OCI-LY1 (cell line): ENCODE data around the gene KRTAP10-6.

ENCODE experiments used
- H2AFZ ChIP-seq: fragments of 200-600 bp; sonication (generic), shearing (Covaris generic); 2 replicates; pipeline ENCODE4 v1.6.0; 2014; ENCODE audit warnings: antibody characterized with exemption, mild to moderate bottlenecking, low read length
- H3F3A ChIP-seq: fragments of 200-600 bp; sonication (generic), shearing (Covaris generic); 2 replicates; pipeline ENCODE4 v1.6.0; 2014; ENCODE audit warnings: mild to moderate bottlenecking, antibody characterized with exemption, low read length, moderate library complexity; ENCODE audit not compliant: insufficient read depth
- H3K27ac ChIP-seq: fragments of 200-600 bp; sonication (generic); 2 replicates; pipeline ENCODE4 v1.5.1; 2014; ENCODE audit warnings: low read length, mixed run types, mild to moderate bottlenecking, low read depth; ENCODE audit not compliant: poor library complexity, severe bottlenecking
- H3K27me3 ChIP-seq: fragments of 200-600 bp; sonication (generic); 2 replicates; pipeline ENCODE4 v1.6.0; 2014; ENCODE audit warnings: antibody characterized with exemption, mild to moderate bottlenecking, low read length, moderate library complexity; ENCODE audit not compliant: insufficient read depth
- H3K36me3 ChIP-seq: fragments of 200-600 bp; sonication (generic); 2 replicates; pipeline ENCODE4 v1.6.1; 2014; ENCODE audit warnings: mild to moderate bottlenecking, antibody characterized with exemption, low read length, moderate library complexity, mixed read lengths; ENCODE audit not compliant: insufficient read depth
- H3K4me1 ChIP-seq: fragments of 200-600 bp; sonication (generic); 2 replicates; pipeline ENCODE4 v1.5.1; 2014; ENCODE audit warnings: mild to moderate bottlenecking, low read length, moderate library complexity; ENCODE audit not compliant: insufficient read depth, severe bottlenecking
- H3K4me2 ChIP-seq: fragments of 200-600 bp; sonication (generic), shearing (Covaris generic); 2 replicates; pipeline ENCODE4 v1.6.1; 2014; ENCODE audit warnings: low read length
- H3K4me3 ChIP-seq: fragments of 200-600 bp; sonication (generic); 2 replicates; pipeline ENCODE4 v1.5.1; 2014; ENCODE audit warnings: low read length, low read depth, mild to moderate bottlenecking, mixed read lengths; ENCODE audit not compliant: poor library complexity, severe bottlenecking
- H3K79me2 ChIP-seq: fragments of 200-600 bp; shearing (Covaris generic); 2 replicates; pipeline ENCODE4 v1.6.1; 2016; ENCODE audit warnings: mixed run types, low read length, mixed read lengths; ENCODE audit not compliant: insufficient read depth
- H3K9ac ChIP-seq: fragments of 200-600 bp; sonication (generic), shearing (Covaris generic); 2 replicates; pipeline ENCODE4 v1.6.1; 2014; ENCODE audit warnings: mild to moderate bottlenecking, low read length, mixed read lengths
- H3K9me2 ChIP-seq: fragments of 200-600 bp; sonication (generic), shearing (Covaris generic); 2 replicates; pipeline ENCODE4 v1.6.1; 2014; ENCODE audit warnings: low read depth, mild to moderate bottlenecking, low read length, mixed read lengths
- H3K9me3 ChIP-seq: fragments of 200-600 bp; shearing (Covaris generic); 2 replicates; pipeline ENCODE4 v1.6.1; 2014; ENCODE audit warnings: low read length, mixed read lengths
- H4K20me1 ChIP-seq: fragments of 200-600 bp; sonication (generic), shearing (Covaris generic); 2 replicates; pipeline ENCODE4 v1.6.0; 2016; ENCODE audit warnings: mild to moderate bottlenecking, low read length; ENCODE audit not compliant: insufficient read depth
- EZH2 ChIP-seq: fragments of 200-600 bp; sonication (generic), shearing (Covaris generic); IDR thresholded peaks from 2 replicates; pipeline ENCODE4 v1.8.0; 2017; ENCODE audit warnings: borderline replicate concordance, mixed run types, mild to moderate bottlenecking, antibody characterized with exemption, low read length, moderate library complexity, mixed read lengths
- TF ChIP-seq, protein P1 (sequence below): fragments of 200-600 bp; sonication (generic), shearing (Covaris generic); IDR thresholded peaks from 2 replicates; pipeline ENCODE4 v1.5.1; 2017; ENCODE audit warnings: mild to moderate bottlenecking, antibody characterized with exemption, low read length, moderate library complexity, mixed read lengths

KRTAP10-6 gene

GRCh38 chr21:44590311-44590721, 2.0 kb downstream of the KRTAP10-6 start:
- Histone ChIP-seq H3K27ac (no peak overlapping the region), H3K9me2 (no peaks in the 10 kb centered on the region), H2AFZ (no peak overlapping the region), H4K20me1 (no peaks in the 10 kb centered on the region), H3K4me3 (no peak overlapping the region), H3K9me3 (no peaks in the 10 kb centered on the region), H3F3A (no peaks in the 10 kb centered on the region), H3K9ac (no peak overlapping the region), H3K4me2 (no peak overlapping the region), H3K27me3 (no peaks in the 10 kb centered on the region), H3K79me2 (no peaks in the 10 kb centered on the region), H3K4me1 (no peaks in the 10 kb centered on the region), H3K36me3 (no peaks in the 10 kb centered on the region)
- TF ChIP-seq, protein P1, sequence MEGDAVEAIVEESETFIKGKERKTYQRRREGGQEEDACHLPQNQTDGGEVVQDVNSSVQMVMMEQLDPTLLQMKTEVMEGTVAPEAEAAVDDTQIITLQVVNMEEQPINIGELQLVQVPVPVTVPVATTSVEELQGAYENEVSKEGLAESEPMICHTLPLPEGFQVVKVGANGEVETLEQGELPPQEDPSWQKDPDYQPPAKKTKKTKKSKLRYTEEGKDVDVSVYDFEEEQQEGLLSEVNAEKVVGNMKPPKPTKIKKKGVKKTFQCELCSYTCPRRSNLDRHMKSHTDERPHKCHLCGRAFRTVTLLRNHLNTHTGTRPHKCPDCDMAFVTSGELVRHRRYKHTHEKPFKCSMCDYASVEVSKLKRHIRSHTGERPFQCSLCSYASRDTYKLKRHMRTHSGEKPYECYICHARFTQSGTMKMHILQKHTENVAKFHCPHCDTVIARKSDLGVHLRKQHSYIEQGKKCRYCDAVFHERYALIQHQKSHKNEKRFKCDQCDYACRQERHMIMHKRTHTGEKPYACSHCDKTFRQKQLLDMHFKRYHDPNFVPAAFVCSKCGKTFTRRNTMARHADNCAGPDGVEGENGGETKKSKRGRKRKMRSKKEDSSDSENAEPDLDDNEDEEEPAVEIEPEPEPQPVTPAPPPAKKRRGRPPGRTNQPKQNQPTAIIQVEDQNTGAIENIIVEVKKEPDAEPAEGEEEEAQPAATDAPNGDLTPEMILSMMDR, result no peak
- TF ChIP-seq EZH2, result no peak

DNA sequence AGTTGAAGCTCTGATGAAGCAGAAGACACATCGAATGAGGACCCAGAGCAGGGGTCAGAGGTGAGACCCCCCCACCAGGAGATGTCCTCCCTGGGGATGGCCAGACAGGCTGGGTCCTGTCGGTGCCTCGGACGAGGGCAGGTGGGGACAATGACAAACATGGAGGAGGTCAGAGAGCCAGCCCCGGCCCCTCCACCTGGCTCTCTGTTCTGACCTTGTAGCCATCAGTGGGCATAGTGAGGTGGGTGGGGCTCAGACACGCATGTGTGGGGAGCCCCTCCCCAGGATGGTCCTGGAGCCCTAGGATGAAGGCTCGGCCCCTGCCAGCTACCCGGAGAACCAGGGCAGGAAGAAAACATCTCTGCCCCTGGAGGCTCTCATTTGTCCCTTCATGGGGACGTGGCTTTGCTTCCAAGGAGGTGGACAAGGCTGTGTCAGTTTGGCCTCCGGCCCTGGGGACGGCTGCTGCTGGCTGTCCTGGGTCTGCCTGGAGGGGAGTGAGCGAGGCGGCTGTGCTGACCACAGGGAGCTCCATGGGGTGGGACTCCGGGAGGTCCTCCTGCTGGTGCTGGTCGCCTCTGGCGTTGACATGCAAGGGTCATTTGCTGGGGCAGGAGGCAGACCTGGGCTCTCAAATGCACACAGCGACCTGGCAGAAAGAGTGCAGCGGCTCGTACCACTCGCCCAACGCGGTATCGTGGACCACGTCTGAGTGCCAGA, 2.6 kb downstream of the KRTAP10-6 start:
- H3K9me3 ChIP-seq, result no peaks in the 10 kb centered on the region
- no peaks in the 10 kb centered on the region for H3K9me2 ChIP-seq
- no peaks in the 10 kb centered on the region for H4K20me1 ChIP-seq
- no peak overlapping the region for H3K4me3 ChIP-seq
- H3F3A ChIP-seq, result no peaks in the 10 kb centered on the region
- H2AFZ ChIP-seq, result no peak overlapping the region
- no peak for TF ChIP-seq EZH2
- TF ChIP-seq, protein P1, result no peak
- no peaks in the 10 kb centered on the region for H3K79me2 ChIP-seq
- H3K36me3 ChIP-seq, result no peaks in the 10 kb centered on the region
- no peaks in the 10 kb centered on the region for H3K4me1 ChIP-seq
- H3K4me2 ChIP-seq, result no peak overlapping the region
- H3K9ac ChIP-seq, result no peak overlapping the region
- H3K27ac ChIP-seq, result no peak overlapping the region
- no peaks in the 10 kb centered on the region for H3K27me3 ChIP-seq

- H3K9me2 ChIP-seq, result no peaks in the 10 kb centered on the region
- TF ChIP-seq, protein P1, result no peak
- no peak for TF ChIP-seq EZH2
- no peak overlapping the region for H3K4me2 ChIP-seq
- no peaks in the 10 kb centered on the region for H3K36me3 ChIP-seq
- H4K20me1 ChIP-seq, result no peaks in the 10 kb centered on the region
- H3K9me3 ChIP-seq, result no peaks in the 10 kb centered on the region
- no peak overlapping the region for H3K9ac ChIP-seq
- H3K4me1 ChIP-seq, result no peaks in the 10 kb centered on the region
- H3K27me3 ChIP-seq, result no peaks in the 10 kb centered on the region
- H2AFZ ChIP-seq, result no peak overlapping the region
- H3F3A ChIP-seq, result no peaks in the 10 kb centered on the region
- no peaks in the 10 kb centered on the region for H3K79me2 ChIP-seq
- no peak overlapping the region for H3K4me3 ChIP-seq
- H3K27ac ChIP-seq, result no peak overlapping the region
These were observed 3.2 kb downstream of the KRTAP10-6 start for GRCh38 chr21:44589094-44589493.
